Measurements from ENCODE around the gene GLS2.

GRCh38 chr12:56510786-56511185 lies 22.8 kb upstream of the GLS2 start:
- TF ChIP-seq POLR2AphosphoS5 (IDR thresholded peaks at IDR 0.05; ENCODE audit: insufficient read depth, low read depth, low read length) (no peak), CTCF (IDR thresholded peaks at IDR 0.05; ENCODE audit: extremely low read depth in 1 of 2, insufficient read depth in 1 of 2, low read depth in 1 of 2, low read length in 2 of 2) (no peak), MAX (IDR thresholded peaks at IDR 0.05; ENCODE audit: insufficient read depth, insufficient read length) (no peak), EZH2 (IDR thresholded peaks at IDR 0.05; ENCODE audit: borderline replicate concordance, low read depth, low read length, severe bottlenecking) (no peak), JUN (IDR thresholded peaks at IDR 0.05; ENCODE audit: borderline replicate concordance, insufficient read depth, insufficient read length, low read depth) (no peak), FOS (IDR thresholded peaks at IDR 0.05; ENCODE audit: borderline replicate concordance, insufficient read depth, low read length) (no peak), GATA2 (IDR thresholded peaks at IDR 0.05; ENCODE audit: insufficient read depth, insufficient read length, low read depth, low read length) (no peak)

All from endothelial cell of umbilical vein (primary cell).